ENCODE data around the gene PANX3. TPM values are rescaled to one million over a fixed set of nuclear protein-coding genes. Genes with fewer than 3 reads are reported as not detected.

The PANX3 gene
- not detected in 5 replicates for total RNA-seq (2022; extraction: Qiagen RNA extraction)

GRCh38 chr11:124611064-124611463, at the start of gene PANX3:
Gene PANX3 (plus strand): TSS chr11:124611428. CDS start chr11:124611557, 129 bp downstream.

GRCh38 chr11:124569697-124570096, 41.5 kb upstream of the PANX3 start, which contains the start of gene OR8A1:
Gene OR8A1 (plus strand): TSS chr11:124569997. CDS start chr11:124570120, 123 bp downstream.

GRCh38 chr11:124622531-124623451, 11.6 kb downstream of the PANX3 start, which contains the start of gene TBRG1:
Gene TBRG1 (plus strand): TSS chr11:124622864. CDS start chr11:124623084, 220 bp downstream.

Other genes starting within 250 kb of the PANX3 start
- gene OR8B2, start 226.9 kb upstream of the PANX3 start, total RNA-seq (2022; extraction: Qiagen RNA extraction) = not detected in 5 replicates
- gene OR8B3, start 212.4 kb upstream of the PANX3 start, total RNA-seq (2022; extraction: Qiagen RNA extraction) = not detected in 5 replicates
- not detected in 5 replicates for gene OR8B4, start 186.6 kb upstream of the PANX3 start, total RNA-seq (2022; extraction: Qiagen RNA extraction)
- not detected in 5 replicates for gene OR8B8, start 165.7 kb upstream of the PANX3 start, total RNA-seq (2022; extraction: Qiagen RNA extraction)
- gene OR8B12, start 67.8 kb upstream of the PANX3 start, total RNA-seq (2022; extraction: Qiagen RNA extraction) = not detected in 5 replicates
- not detected in 5 replicates for gene OR8A1, start 41.4 kb upstream of the PANX3 start, total RNA-seq (2022; extraction: Qiagen RNA extraction)
- gene TBRG1, start 11.4 kb downstream of the PANX3 start, total RNA-seq (2022; extraction: Qiagen RNA extraction) = 15.7 to 18.2 TPM (median 16.2 TPM) in 5 replicates
- 13.0 to 17.2 TPM (median 14.6 TPM) in 5 replicates for gene SIAE, start 62.3 kb downstream of the PANX3 start, total RNA-seq (2022; extraction: Qiagen RNA extraction)
- 16.6 to 30.9 TPM (median 18.9 TPM) in 5 replicates for gene SPA17, start 62.5 kb downstream of the PANX3 start, total RNA-seq (2022; extraction: Qiagen RNA extraction)
- gene NRGN, start 128.5 kb downstream of the PANX3 start, total RNA-seq (2022; extraction: Qiagen RNA extraction) = 6.4 to 10.9 TPM (median 9.7 TPM) in 5 replicates
- not detected in 5 replicates for gene VSIG2, start 140.8 kb downstream of the PANX3 start, total RNA-seq (2022; extraction: Qiagen RNA extraction)
- gene ESAM, start 150.9 kb downstream of the PANX3 start, total RNA-seq (2022; extraction: Qiagen RNA extraction) = 10.9 to 15.1 TPM (median 13.5 TPM) in 5 replicates
- gene MSANTD2, start 189.0 kb downstream of the PANX3 start, total RNA-seq (2022; extraction: Qiagen RNA extraction) = 5.5 to 6.3 TPM (median 5.8 TPM) in 5 replicates